HL-60 (cell line): ENCODE results near the gene BCO1.

Source experiments
- DNase-seq, 2 experiments: peaks; one replicate each; pipeline ENCODE4 v3.0.0-alpha.2; 2010 to 2020; ENCODE audit warnings: low read depth in 1 of 2, low spot score in 1 of 2
- H3K27ac ChIP-seq: fragments of 250-450 bp; sonication (Bioruptor Pico); replicated peaks from 2 replicates; pipeline ENCODE4 v1.5.1; 2020; ENCODE audit warnings: mild to moderate bottlenecking, moderate library complexity
- H3K27me3 ChIP-seq: fragments of 250-450 bp; sonication (Bioruptor Pico); 2 replicates; pipeline ENCODE4 v1.5.1; 2021; ENCODE audit warnings: mild to moderate bottlenecking, moderate library complexity; ENCODE audit not compliant: insufficient read depth, poor library complexity, severe bottlenecking
- H3K4me3 ChIP-seq: replicated peaks from 2 replicates; pipeline ENCODE4 v1.5.1; 2011; ENCODE audit warnings: mild to moderate bottlenecking, control low read depth, low read length; ENCODE audit not compliant: insufficient read depth
- GABPA ChIP-seq: IDR thresholded peaks from 2 replicates; pipeline ENCODE4 v1.6.1; 2012; ENCODE audit warnings: low read depth
- POLR2AphosphoS5 ChIP-seq: IDR thresholded peaks from 2 replicates; pipeline ENCODE4 v1.6.1; 2012; ENCODE audit warnings: low read depth
- SPI1 ChIP-seq: IDR thresholded peaks from 2 replicates; pipeline ENCODE4 v1.6.1; 2012; ENCODE audit warnings: low read depth, mild to moderate bottlenecking, borderline replicate concordance
- TF ChIP-seq, protein P1 (sequence below): IDR thresholded peaks from 2 replicates; pipeline ENCODE4 v1.6.1; 2012; ENCODE audit warnings: low read depth; ENCODE audit not compliant: insufficient replicate concordance
- TF ChIP-seq, protein P2 (sequence below): IDR thresholded peaks from one replicate; pipeline ENCODE4 v1.5.1; 2011; ENCODE audit warnings: low read length, control low read depth, inconsistent platforms; ENCODE audit not compliant: insufficient read depth

Gene BCO1

DNA sequence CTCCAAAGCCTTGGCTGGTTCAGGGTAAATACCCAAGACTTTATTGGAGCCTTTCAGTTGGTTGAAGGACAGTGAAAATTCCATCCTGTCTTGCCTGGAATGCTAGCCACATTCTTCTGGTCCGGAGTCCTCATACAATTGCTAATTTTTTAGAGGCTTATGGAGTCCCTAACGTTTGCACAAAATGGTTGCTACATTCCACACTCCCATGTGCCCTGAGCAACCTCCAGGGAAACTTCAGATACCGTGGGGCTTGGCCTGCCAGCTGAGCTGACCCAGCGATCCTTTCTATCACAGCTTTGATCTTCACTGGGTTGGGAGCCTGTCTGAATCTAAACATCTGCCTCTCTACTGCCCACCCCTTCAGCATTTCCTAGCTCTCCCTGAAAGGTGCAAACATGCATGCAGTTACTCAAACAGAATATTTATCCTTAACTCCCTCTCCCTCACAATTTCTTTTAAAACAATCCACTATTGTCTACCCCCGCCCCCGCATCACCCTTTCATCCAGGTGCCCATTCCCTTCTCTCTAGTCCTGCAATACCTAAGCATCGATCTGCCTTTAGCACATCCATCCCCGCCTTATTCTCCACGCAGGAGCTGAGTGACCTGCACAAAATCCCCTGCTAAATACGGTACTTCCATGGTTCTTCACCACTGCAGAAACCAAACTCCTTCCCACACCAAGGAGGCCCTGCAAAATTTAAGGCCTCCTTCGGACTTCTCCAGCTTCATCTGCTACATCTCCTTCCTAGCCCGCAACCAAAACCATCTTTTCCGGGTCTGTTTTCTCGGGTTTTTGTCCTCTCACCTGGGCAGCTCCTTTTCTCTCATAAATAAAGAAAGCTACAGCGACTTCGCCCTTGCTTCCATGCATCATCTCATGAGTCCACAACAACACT, 75.5 kb downstream of the BCO1 start:
- Histone ChIP-seq H3K27ac (peak overlapping the region; percentile 55), H3K27me3 (no peaks in the 10 kb centered on the region), H3K4me3 (peak overlapping the region; percentile 65)
- TF ChIP-seq POLR2AphosphoS5 (no peak), GABPA (no peak), SPI1 (no peak)
- TF ChIP-seq, protein P1, sequence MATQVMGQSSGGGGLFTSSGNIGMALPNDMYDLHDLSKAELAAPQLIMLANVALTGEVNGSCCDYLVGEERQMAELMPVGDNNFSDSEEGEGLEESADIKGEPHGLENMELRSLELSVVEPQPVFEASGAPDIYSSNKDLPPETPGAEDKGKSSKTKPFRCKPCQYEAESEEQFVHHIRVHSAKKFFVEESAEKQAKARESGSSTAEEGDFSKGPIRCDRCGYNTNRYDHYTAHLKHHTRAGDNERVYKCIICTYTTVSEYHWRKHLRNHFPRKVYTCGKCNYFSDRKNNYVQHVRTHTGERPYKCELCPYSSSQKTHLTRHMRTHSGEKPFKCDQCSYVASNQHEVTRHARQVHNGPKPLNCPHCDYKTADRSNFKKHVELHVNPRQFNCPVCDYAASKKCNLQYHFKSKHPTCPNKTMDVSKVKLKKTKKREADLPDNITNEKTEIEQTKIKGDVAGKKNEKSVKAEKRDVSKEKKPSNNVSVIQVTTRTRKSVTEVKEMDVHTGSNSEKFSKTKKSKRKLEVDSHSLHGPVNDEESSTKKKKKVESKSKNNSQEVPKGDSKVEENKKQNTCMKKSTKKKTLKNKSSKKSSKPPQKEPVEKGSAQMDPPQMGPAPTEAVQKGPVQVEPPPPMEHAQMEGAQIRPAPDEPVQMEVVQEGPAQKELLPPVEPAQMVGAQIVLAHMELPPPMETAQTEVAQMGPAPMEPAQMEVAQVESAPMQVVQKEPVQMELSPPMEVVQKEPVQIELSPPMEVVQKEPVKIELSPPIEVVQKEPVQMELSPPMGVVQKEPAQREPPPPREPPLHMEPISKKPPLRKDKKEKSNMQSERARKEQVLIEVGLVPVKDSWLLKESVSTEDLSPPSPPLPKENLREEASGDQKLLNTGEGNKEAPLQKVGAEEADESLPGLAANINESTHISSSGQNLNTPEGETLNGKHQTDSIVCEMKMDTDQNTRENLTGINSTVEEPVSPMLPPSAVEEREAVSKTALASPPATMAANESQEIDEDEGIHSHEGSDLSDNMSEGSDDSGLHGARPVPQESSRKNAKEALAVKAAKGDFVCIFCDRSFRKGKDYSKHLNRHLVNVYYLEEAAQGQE, result no peak
- TF ChIP-seq, protein P2, sequence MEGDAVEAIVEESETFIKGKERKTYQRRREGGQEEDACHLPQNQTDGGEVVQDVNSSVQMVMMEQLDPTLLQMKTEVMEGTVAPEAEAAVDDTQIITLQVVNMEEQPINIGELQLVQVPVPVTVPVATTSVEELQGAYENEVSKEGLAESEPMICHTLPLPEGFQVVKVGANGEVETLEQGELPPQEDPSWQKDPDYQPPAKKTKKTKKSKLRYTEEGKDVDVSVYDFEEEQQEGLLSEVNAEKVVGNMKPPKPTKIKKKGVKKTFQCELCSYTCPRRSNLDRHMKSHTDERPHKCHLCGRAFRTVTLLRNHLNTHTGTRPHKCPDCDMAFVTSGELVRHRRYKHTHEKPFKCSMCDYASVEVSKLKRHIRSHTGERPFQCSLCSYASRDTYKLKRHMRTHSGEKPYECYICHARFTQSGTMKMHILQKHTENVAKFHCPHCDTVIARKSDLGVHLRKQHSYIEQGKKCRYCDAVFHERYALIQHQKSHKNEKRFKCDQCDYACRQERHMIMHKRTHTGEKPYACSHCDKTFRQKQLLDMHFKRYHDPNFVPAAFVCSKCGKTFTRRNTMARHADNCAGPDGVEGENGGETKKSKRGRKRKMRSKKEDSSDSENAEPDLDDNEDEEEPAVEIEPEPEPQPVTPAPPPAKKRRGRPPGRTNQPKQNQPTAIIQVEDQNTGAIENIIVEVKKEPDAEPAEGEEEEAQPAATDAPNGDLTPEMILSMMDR, result no peak
- DNase-seq, result no peak

GRCh38 chr16:81314603-81315270, 76.2 kb downstream of the BCO1 start, which contains the start of gene GAN:
Gene GAN, plus strand, starts transcription at chr16:81314962. Its CDS starts 152 bp downstream, at chr16:81315114.
- H3K27ac ChIP-seq, result peak within 1 kb of the TSS; percentile 55
- peak; percentile 56 to 91 for DNase-seq
- no peaks in the 10 kb centered on the region for H3K27me3 ChIP-seq
- peak within 1 kb of the TSS; percentile 65 for H3K4me3 ChIP-seq
- TF ChIP-seq POLR2AphosphoS5, result peak; percentile 29; the same call in 1 of the 2 replicates
- TF ChIP-seq, protein P1, result no peak

GRCh38 chr16:81315271-81316175, 77.0 kb downstream of the BCO1 start:
- DNase-seq, result peak; percentile 8 to 19
- Histone ChIP-seq H3K27ac (peak overlapping the region; percentile 53), H3K27me3 (no peaks in the 10 kb centered on the region), H3K4me3 (peak overlapping the region; percentile 65)
- TF ChIP-seq POLR2AphosphoS5, result no peak
- TF ChIP-seq GABPA, result no peak
- TF ChIP-seq, protein P2, result no peak
- TF ChIP-seq, protein P1, result no peak
- TF ChIP-seq SPI1, result no peak
